ENCODE data around the gene APC2. TPM values are rescaled to one million over a fixed set of nuclear protein-coding genes. Genes with fewer than 3 reads are reported as not detected.

APC2 gene
- total RNA-seq, 2 experiments from 2014 or later, result 0.07 to 0.29 TPM

GRCh38 chr19:1507192-1507660 lies 57.3 kb downstream of the APC2 start:
- H3K27ac Mint-ChIP-seq, result no peak overlapping the region
- CTCF ChIA-PET, result no interaction called here
- peaks cover 20% of the 10 kb centered on the region for H3K4me1 Mint-ChIP-seq (ENCODE audit: low read depth)
- no peaks in the 10 kb centered on the region for H3K36me3 Mint-ChIP-seq (ENCODE audit: low read depth)
- no peak for DNase-seq
- POLR2A ChIA-PET, result no interaction called here
- no peak overlapping the region for H3K4me3 Mint-ChIP-seq
- no peak for ATAC-seq
- no peaks in the 10 kb centered on the region for H3K9me3 Mint-ChIP-seq
- H3K27me3 Mint-ChIP-seq, result peaks cover 27% of the 10 kb centered on the region
- TF ChIP-seq CTCF (IDR thresholded peaks at IDR 0.05), result no peak
- intact Hi-C loops (cut with micrococcal nuclease), result no loop called here

- Mint-ChIP-seq H3K27me3 (peaks cover 25% of the 10 kb centered on the region), H3K4me1 (ENCODE audit: low read depth) (peaks cover 21% of the 10 kb centered on the region), H3K4me3 (peak overlapping the region; percentile 76), H3K27ac (peak overlapping the region; percentile 85), H3K36me3 (ENCODE audit: low read depth) (no peaks in the 10 kb centered on the region), H3K9me3 (no peaks in the 10 kb centered on the region)
- TF ChIP-seq CTCF (IDR thresholded peaks at IDR 0.05), result no peak
- peak; percentile 94 for DNase-seq
- ATAC-seq, result peak; percentile 86
- CTCF ChIA-PET, result interaction anchor here (1.5 kb wide), 1 partner anchor 17 kb away, joined by 3 read pairs; the partner anchor contains the start of gene REEP6
- intact Hi-C loops (cut with micrococcal nuclease), result no loop called here
- POLR2A ChIA-PET, result interaction anchor here (0.6 to 1.0 kb wide), 2 partner anchors 8 to 39 kb away, joined by 3 to 4 read pairs; no protein-coding TSS in a partner anchor
Observed at GRCh38 chr19:1507763-1508506, 58.0 kb downstream of the APC2 start.

- intact Hi-C loops (cut with micrococcal nuclease), result no loop called here
- ATAC-seq (no peak), DNase-seq (no peak)
- no peak overlapping the region for H3K4me3 Mint-ChIP-seq
- no peak for TF ChIP-seq CTCF (IDR thresholded peaks at IDR 0.05)
- POLR2A ChIA-PET, result interaction anchor here (0.6 to 1.0 kb wide), 2 partner anchors 8 to 38 kb away, joined by 3 to 4 read pairs; no protein-coding TSS in a partner anchor
- no peak overlapping the region for H3K27ac Mint-ChIP-seq
- no peaks in the 10 kb centered on the region for H3K9me3 Mint-ChIP-seq
- CTCF ChIA-PET, result interaction anchor here (1.5 kb wide), 1 partner anchor 18 kb away, joined by 3 read pairs; the partner anchor contains the start of gene REEP6
- peaks cover 17% of the 10 kb centered on the region for H3K4me1 Mint-ChIP-seq (ENCODE audit: low read depth)
- H3K36me3 Mint-ChIP-seq (ENCODE audit: low read depth), result no peaks in the 10 kb centered on the region
- H3K27me3 Mint-ChIP-seq, result peaks cover 25% of the 10 kb centered on the region
Observed at GRCh38 chr19:1508507-1508856, 58.6 kb downstream of the APC2 start.

- no peak for DNase-seq
- ChIA-PET CTCF (interaction anchor here (1.5 kb wide), 1 partner anchor 19 kb away, joined by 3 read pairs; the partner anchor contains the start of gene REEP6), POLR2A (interaction anchor here (1.2 kb wide), 1 partner anchor 82 kb away, joined by 3 read pairs; no protein-coding TSS in a partner anchor)
- Mint-ChIP-seq H3K27me3 (peaks cover 17% of the 10 kb centered on the region), H3K36me3 (ENCODE audit: low read depth) (no peaks in the 10 kb centered on the region), H3K9me3 (no peaks in the 10 kb centered on the region), H3K27ac (no peak overlapping the region), H3K4me1 (ENCODE audit: low read depth) (peaks cover 13% of the 10 kb centered on the region), H3K4me3 (no peak overlapping the region)
- intact Hi-C loops (cut with micrococcal nuclease), result no loop called here
- TF ChIP-seq CTCF (IDR thresholded peaks at IDR 0.05), result no peak
- no peak for ATAC-seq
Observed at GRCh38 chr19:1509602-1510441, 59.9 kb downstream of the APC2 start.

Data from activated CD8-positive, alpha-beta T cell treated with anti-CD3 and anti-CD28 coated beads for 36 hours (primary cell).